ENCODE results near the gene ERP29.

Gene ERP29

DNA sequence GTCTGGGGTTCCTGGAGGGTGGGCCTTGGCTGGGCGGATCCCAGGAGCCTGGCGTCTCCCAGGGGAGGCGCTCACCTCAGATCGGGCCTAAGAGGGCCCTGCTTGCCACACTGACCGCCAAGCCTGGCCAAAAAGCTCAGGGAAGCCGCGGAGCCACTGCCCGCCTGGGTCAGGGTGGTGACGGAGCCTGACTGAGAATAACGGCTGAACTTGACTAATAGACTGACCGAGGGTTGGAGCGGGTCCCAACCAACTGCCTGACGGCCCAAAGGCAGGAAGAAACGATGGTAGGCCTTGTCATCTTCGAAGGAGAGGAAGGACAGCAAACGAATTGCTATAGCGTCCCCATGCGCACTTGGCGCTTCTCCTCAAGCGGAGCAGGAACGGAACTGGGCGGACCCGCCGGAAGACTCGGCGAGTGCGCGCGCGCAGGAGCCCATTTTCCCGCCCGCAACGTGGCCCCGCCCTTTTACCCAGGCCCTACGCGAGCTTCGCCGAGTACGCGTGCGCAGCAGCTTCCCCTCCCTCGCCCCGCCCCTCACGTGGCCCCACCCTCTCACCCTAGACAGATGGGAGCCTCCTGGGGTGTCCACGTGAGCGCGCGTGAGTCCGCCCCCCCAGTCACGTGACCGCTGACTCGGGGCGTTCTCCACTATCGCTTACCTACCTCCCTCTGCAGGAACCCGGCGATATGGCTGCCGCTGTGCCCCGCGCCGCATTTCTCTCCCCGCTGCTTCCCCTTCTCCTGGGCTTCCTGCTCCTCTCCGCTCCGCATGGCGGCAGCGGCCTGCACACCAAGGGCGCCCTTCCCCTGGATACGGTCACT lies at the start of gene ERP29, which contains the start of gene TMEM116:
Gene ERP29 (plus strand): TSS at position 652 of the 826 bp plus-strand sequence. CDS start 40 bp downstream, at position 692.
Gene TMEM116 (minus strand): TSS at position 391 of the 826 bp plus-strand sequence. CDS start 7,895 bp downstream, outside the sequence.
- DNase-seq (ENCODE audit: extremely low read depth, low read depth): peak; percentile 97
- TF ChIP-seq CTCF (IDR thresholded peaks at IDR 0.05; ENCODE audit: low read depth, low read length): peak; percentile 53

GRCh38 chr12:111964935-111965334 lies 48.3 kb upstream of the ERP29 start:
- DNase-seq (ENCODE audit: extremely low read depth, low read depth): no peak
- TF ChIP-seq CTCF (IDR thresholded peaks at IDR 0.05; ENCODE audit: low read depth, low read length): no peak

GRCh38 chr12:111971800-111972199 lies 41.4 kb upstream of the ERP29 start:
- no peak for TF ChIP-seq CTCF (IDR thresholded peaks at IDR 0.05; ENCODE audit: low read depth, low read length)
- no peak for DNase-seq (ENCODE audit: extremely low read depth, low read depth)

DNA sequence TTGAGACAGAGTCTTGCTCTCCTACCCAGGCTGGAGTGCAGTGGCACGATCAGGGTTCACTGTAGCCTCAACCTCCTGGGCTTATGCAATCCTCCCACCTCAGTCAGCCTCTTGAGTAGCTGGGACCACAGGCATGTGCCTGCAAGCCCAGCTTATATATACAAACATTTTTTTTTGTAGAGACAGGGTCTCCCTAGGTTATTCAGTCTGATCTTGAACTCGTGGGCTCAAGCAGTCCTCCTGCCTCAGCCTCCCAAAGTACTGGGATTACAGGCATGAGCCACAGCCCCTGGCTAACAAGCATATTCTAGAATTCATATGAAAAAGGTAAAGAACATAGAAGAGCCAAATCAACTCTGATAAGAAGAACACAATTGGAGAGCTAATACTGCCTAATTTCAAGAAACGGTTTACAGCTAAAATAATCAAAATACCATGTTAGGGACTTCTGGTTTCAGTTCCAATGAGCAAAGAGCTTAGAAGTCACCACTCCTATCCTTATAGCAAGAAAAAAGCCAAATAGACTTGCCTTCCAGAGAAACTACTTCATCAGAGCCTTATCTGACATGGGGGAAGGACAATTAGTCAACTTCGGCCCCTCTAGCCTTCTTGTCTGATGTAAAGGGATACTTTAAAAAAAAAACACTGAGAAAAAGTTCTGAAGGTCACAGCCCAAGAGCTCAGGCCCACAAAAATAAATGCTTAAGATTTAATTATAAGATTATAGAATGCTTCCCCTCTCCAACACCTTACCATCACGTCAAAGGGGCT lies 37.9 kb upstream of the ERP29 start:
- TF ChIP-seq CTCF (IDR thresholded peaks at IDR 0.05; ENCODE audit: low read depth, low read length): no peak

GRCh38 chr12:111976291-111976690 lies 36.9 kb upstream of the ERP29 start:
- no peak for DNase-seq (ENCODE audit: extremely low read depth, low read depth)
- no peak for TF ChIP-seq CTCF (IDR thresholded peaks at IDR 0.05; ENCODE audit: low read depth, low read length)

More for the DNA sequence above, 37.9 kb upstream of the ERP29 start:
- DNase-seq (ENCODE audit: extremely low read depth, low read depth): no peak

- TF ChIP-seq CTCF (IDR thresholded peaks at IDR 0.05; ENCODE audit: low read depth, low read length): no peak
These were observed 36.4 kb upstream of the ERP29 start for GRCh38 chr12:111976860-111977259.

DNA sequence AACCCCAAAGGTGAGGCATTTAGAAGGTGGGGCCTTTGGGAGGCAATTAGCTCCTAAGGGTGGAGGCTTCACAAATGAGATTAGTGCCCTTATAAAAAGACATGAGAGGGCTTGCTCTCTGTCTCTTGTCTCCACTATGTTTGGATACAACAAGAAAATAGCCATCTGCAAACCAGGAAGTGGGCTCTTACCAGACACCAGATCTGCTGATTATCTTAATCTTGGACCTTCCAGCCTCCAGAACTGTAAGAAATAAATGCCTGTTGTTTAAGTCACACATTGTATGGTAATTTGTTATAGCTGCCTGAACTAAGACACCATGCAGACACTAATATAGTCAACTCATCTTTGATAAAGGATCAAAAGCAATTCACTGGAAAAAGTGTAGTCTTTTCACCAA lies 34.7 kb upstream of the ERP29 start:
- no peak for TF ChIP-seq CTCF (IDR thresholded peaks at IDR 0.05; ENCODE audit: low read depth, low read length)
- DNase-seq (ENCODE audit: extremely low read depth, low read depth): no peak

More at GRCh38 chr12:111976860-111977259, 36.4 kb upstream of the ERP29 start:
- DNase-seq (ENCODE audit: extremely low read depth, low read depth): no peak
